Stimulated activated CD4-positive, alpha-beta T cell treated with anti-CD3 and anti-CD28 coated beads, Interleukin-1b, Interleukin-23, amount 100 ng/mL, for 1 hour (primary cell): ENCODE measurements around the gene RB1.
"Not testable (repeated sequence)": the region's sequence is repeated elsewhere in the genome, so short reads cannot be mapped to it uniquely, and the experiment has no call there.

Experiments used
- DNase-seq, 2 donors: peaks; one replicate each; pipeline ENCODE4 v3.0.0-alpha.2; 2020; ENCODE audit warnings: low read depth in 2 of 2

RB1 gene

DNA sequence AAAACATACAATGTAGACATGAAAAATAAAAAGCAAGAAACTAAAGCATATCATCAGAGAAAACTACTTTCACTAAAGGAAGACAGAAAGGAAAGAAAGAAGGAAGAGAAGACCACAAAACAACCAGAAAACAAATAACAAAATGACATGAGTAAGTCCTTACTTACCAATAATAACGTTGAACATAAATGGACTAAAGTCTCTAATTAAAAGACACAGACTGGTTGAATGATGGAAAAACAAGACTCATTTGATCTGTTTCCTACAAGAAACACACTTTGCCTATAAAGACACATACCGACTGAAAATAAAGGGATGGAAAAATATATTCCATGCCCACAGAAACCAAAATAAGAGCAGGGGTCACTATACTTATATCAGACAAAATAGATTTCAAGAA, 46.0 kb downstream of the RB1 start:
- DNase-seq: no peak

DNA sequence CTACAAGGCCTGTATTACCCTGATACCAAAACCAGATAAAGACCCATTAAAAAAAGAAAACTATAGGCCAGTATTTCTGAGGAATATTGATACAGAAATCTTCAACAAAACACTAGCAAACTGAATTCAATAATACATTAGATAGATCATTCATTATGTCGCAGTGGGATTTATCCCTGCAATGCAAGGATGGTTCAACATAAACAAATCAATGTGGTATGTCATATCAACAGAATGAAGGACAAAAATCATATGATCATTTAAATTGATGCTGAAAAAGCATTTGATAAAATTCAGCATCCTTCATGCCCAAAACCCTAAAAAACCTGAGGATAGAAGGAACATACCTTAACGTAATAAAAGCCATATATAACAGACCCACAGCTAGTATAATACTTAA, 50.0 kb downstream of the RB1 start:
- DNase-seq: no peak

DNA sequence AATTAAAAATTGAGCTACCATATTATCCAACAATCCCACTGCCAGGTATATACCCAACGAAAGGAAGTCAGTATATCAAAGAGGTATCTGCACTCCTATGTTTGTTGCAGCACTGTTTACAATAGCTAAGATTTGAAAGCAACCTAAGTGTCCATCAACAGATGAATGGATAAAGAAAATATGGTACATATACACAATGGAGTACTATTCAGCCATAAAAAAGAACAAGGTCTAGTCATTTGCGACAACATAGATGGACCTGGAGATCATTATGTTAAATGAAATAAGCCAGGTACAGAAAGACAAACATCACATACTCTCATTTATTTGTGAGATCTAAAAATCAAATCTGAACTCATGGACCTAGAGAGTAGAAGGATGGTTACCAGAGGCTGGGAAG, 52.0 kb downstream of the RB1 start:
- not testable (repeated sequence) for DNase-seq

DNA sequence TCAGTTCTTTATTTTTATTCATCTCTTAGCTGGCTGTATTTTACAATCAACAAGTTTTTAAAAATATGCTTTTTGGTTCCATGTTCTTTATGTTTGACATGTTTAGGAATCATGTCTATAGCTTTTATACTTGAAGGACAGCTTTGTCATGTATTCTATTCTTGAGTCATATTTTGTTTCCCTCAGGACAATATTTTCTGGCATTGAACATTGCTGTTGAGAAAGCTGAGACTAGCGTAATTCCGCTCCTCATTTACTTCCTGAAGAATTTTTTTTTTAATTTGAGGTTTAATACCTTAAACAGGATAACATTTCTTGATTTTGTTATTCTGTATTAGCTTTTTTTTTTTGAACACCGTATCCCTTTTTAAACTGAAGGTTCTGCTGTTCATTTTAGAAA, 53.2 kb downstream of the RB1 start:
- DNase-seq: no peak

DNA sequence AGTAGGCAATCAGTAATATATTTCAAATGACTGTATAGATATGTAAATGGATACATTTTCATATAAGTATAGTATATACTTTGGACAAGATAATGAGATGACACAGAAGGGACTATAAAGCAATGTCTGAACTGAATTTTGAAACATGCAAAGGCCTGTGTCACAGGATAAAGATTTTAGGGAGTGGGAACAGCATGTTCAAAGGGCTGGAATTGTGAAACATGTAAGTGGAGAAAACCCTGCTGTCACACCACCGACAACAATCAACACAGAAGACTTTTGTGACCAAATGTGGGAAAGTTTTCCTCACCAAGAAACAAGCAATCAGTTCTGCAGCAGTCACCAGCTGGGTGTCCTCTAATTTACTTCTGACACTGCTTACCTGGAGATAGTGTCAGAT, 66.4 kb downstream of the RB1 start:
- no peak for DNase-seq

DNA sequence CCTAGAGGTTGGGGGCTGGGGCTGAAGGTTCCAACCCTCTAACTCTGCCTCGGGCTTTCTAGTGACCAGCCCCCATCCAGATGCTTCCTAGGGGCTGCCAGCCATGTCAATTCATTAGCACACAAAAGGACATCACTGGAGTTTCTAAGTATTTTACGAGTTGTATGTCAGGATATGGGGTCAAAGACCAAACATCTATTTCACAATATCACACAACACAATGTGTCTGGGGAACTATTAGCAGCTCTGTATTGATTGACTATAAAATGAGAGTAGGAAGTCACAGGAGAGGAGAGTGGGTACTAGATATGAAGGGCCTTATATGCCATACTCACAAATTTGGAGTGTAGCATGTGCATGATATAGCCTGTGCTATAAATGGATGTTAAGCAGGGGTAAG, 67.3 kb downstream of the RB1 start:
- DNase-seq: no peak

DNA sequence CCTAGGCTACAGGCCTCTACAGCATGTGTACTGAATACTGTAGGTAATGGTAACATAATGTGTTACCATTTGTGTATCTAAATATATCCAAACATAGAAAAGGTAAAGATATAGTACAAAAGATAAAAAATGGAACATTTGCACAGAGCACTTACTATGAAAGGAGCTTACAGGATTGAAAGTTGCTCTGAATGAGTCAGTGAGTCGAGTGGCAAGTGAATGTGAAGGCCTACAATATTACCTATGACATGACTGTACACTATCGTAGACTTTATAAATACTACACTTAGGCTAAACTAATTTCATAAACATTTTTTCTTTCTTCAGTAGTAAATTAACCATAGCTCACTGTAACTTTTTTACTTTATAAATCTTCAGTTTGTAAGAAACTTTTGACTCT, 74.3 kb downstream of the RB1 start:
- DNase-seq: no peak

DNA sequence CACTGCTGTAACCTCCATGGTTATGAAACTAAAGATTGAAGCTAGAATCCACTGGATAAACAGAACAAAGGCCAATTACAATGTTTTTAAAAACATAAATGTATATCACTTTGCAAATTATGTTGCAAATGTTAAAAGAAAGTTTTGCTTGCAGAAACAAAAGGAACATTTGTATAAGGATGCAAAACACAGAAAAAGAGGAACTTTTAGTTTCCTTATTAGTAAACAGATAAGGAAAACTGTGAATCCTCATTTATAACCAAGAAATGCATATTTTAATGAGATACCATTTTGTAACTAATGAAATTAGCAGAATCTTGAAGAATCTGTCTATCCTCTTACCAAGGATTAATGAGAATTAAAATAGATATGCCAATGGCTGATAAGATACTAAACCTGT, 77.0 kb downstream of the RB1 start:
- DNase-seq: no peak

DNA sequence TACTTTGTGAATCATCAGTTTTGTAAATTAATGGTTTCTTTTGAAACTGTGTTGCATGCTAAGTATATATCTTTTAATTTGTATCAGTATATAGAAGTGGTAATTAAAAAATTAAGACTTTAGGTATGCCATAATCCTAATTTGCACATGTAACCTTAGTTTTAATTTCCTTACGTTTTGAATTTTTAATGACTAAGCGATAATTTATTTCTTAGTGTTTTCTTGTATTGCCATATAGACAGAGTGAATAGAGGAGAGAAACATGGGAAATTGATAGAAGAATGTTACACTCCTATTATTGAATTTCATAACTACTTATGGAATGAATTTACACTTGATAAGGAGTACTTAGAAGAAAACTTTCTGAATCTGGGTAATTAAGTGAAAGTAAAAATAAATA, 79.8 kb downstream of the RB1 start:
- no peak for DNase-seq

DNA sequence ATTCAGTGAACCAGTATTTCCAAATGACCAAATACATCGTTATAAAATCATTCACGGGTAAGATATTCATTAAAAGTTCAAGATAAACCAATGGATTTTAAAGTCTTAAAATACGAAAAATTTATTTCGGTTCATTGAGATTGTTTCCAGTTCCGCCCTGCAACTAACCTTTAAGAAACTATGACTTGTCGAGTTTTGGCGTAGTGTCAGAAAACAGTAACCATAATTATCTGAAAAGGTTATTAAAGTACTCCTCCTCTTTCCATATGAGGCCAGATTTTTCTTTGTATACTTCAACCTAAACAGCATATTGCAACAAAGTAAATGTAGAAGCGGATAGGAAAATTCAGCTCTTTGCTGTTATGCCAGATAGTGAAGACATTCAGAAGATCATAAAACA, 83.3 kb downstream of the RB1 start:
- no peak for DNase-seq

DNA sequence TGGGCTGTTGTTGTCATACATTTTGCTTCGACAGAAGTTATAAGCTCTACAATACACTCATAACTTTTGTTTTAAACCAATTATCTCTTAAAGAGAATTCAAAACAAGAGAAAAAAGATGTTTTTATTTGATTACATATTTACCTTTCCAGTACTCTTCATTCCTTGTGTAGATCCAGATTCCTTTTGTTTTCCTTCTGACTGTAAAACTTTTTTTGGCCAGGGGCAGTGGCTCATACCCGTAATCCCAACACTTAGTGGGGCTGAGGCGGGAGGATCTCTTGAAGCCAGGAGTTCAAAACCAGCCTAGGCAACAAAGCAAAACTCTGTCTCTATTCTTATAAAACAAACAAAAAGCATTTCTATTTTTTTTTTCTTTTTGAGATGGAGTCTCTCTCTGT, 87.7 kb downstream of the RB1 start:
- no peak for DNase-seq

DNA sequence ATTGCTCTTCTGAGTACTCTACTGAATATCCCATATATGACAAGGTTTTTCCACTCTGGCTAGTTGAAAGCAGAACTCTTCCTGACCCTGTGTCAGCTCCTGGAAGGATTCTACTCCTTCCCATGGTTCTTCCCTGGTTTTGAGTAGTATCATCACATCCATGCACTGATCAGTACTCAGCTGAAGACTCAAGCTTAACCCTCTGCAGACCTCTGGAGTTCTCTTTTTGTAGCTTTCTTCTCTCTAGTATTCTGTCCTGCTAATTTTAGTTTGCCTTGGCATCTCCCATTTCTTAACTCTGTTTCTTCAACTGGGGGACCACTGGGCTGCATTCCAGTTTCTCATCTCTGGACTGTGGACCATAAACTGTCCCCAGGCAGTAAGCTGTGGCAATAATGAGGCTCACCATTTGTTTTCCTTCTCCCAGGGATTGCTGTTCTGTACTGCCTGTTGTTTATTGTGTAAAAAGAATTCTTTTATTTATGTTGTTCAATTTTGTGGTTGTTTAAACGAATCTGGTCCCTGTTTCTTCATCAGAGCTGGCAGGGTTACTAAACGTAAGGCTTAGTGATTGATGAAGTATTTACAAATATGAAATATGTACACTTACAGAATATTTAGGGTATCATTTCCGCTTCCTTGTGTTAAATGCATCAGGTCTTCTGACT, 89.6 kb downstream of the RB1 start:
- no peak for DNase-seq

DNA sequence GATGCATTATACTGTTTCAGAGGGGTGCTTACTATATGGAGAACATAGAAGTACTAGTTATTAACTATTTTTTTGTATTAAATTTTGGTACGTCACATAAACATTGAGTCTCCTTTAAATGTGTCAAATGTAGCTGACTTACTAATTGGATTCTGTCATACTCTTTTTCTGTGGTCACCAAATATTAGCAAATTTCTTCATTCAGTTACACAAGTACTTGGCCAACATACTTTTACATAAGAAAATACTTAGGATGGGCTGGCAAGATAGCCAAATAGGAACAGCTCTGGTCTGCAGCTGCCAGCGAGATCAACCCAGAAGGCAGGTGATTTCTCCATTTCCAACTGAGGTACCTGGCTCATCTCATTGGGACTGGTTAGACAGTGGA, 90.1 kb downstream of the RB1 start:
- DNase-seq: no peak

DNA sequence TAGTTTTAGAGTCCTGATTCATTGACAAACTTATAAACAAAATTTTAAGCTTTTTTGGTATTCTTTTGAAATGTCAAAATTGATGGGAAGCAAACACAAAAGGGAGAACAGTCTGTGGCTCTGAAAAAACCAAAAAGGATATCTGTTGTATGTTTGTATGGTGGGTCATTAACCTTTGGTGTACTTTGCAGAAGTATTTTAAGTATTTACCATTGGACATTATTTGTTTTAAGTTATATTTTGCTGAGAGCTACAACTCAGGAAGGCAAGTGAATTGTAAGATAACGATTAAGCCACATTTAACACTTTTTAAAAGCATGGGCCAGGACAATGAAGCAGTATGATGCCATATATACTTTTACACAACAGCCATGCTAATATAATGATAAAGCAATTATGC, 94.2 kb downstream of the RB1 start:
- DNase-seq: no peak

DNA sequence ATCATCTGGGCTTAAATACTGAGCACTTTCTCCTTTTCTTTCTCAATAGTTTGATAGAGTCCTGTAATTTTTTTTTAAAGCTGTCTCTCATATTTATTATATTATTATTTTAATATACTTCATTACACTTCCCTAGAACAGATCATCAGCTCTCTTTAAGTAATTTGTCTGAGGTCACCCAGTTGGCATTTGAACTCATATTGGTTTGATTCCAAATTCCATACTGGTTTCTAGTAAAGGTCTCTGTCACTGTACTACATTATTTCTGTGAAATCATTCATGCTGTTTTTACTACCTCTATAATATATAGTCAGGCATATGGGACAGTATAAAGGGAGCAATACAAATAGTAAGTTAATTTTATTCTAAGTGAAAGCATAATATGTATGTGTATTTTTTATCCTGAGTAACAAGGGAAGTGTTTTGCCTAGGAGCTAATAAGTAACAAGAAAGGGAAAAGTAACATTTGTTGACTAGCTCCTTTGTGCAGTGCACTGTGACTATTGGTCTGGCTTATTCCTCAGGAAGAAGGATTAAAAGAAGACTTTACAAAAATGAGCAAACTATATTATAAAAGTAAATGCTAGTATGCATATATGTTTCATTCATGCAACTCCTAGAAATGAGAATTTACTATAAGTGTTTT, 95.0 kb downstream of the RB1 start:
- no peak for DNase-seq

DNA sequence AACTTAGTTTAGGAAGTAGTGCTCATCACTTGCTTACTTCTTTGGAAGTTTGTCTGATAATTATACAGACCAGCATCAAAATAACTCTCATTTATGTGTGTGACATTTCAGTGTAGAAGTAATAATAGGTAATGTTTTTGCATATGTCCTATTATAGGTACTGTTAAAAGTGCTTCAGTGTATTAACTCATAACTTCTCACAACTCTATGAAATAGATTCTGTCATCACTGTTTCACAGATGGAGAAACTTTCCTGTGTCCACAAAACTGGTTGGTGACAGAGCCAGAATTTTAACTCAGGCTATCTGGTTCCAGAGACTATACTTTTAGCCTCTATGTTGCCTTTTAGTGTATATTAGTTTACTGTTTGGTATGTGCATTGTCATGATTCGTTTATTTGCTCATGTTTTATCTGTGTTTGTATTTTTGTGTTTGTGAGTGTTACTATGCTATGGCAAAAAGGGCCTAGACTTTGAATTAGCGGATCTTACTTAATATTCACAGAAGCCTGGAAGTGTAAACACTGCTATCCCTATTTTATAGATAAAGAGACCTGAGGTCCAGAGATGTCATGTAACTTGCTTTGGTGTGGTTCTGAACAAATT, 96.6 kb downstream of the RB1 start:
- no peak for DNase-seq

DNA sequence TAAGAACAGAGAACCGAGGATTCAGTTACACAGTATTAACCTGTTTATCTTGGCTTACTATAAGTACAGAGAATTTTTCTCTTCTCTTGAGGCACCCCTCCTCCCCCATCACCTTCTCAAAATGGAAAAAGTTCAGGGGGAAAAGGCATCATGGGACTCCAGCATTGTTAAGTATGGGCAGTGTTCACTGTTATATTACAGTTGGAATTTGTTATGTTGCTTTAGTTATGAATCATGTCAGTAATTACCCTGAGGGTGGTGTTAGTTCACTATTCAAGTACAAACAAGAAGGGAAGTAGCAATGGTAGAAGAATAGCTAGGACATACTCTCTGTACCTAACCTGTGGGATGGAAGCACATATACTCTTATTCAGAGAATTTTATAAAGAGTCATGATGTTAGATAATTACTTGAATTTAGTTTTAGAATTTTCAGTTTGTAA, 97.3 kb downstream of the RB1 start:
- DNase-seq: no peak

DNA sequence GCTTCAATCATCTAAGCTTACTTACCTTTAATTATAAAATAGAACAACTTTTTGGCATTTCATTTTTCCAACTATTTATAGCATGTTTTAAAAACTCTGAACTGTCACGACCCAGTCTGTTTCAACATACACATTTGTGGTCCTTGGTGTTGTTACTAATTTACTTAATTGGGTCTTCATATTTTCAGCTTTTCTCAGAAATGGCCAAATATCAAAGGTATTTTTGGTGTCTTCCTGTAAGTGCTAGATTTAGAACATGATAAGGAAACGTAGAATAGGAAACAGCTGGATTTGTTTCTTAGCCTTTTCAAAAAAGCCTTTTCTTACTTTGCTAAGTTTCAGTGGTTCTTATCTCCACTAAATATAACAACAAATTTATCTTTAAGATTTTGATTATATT, 97.9 kb downstream of the RB1 start:
- no peak for DNase-seq

DNA sequence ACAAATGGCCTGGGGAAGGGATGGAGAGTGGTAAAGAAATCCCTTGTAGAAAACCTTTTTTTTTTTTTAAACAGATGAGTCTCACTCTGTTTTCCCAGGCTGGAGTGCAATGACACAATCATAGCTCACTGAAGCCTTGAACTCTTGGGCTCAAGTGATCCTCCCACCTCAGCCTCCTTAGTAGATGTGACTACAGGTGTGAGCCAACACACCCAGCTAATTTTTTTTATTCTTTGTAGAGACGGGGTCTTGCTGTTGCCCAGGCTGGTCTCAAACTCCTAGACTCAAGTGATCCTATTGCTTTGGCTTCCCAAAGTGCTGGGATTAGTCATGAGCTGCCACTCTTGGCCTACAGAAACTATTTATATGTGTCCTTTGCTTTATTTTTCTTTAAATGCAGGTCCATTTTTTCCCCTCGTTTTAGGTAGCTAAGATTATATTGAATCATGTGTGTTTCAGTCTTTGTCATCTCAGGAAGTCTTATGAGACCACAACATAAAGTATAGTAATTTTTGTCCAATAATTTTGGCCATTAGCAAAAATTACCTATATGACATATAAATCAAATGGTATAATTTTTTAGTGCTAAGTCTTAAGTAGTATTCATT, 98.9 kb downstream of the RB1 start:
- DNase-seq: no peak

DNA sequence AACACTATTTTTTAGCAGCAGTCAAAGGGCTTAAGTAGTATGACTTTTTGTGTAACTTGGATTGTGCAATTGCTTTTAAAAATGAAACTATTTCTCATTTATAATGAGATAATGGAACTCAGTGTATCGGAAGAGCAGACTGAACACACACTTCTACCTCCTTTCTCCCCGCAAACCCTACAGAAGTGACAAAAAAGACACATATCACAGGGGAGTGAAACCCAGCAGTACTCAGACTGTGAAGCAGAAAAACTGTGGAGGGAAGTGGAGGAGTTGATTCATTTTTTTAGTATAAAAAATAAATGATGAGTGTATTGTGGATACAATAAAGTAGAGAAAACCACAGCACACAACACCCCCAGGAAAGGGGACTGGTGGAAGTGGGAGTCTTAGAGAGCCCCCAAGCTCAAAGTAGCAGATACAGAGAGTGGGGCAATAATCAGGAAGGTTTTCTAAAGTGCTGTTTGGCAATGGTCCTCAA, 99.6 kb downstream of the RB1 start:
- DNase-seq: no peak

DNA sequence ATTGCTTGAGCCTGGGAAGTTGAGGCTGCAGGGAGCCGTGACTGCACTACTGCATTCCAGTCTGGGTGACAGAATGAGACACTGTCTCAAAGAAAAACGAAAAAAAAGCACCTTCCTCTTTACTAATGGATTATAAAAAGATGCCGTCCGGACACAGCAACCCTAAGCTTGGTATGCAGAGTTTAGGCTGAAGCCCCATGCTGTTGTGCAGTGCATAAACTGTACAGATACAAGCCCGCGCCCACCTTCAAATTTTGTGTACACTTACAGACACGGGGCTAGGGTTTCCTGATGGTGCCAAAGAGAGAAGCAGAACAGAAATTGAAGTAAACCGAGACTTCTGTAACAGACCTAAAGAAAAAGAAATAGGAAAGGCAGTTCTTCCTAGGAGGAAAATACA, 100.4 kb downstream of the RB1 start:
- no peak for DNase-seq

DNA sequence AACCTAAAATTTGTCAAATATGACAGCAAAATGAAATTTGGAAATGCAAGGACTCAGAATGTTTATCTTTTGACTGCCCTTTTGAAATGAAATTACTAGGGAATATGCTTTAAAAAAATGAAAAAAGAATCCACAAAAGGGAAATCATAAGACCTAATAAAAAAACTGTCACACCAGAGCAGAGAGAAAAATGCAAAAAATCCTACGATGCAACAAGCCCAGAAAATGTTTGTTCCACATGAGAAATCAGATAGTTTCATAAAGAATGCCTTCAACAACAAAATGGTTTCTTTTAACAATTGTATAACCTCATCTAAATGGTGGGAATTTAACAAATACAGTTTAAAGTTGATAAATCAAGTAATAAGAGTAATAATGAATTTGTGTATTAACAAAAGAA, 101.4 kb downstream of the RB1 start:
- no peak for DNase-seq

DNA sequence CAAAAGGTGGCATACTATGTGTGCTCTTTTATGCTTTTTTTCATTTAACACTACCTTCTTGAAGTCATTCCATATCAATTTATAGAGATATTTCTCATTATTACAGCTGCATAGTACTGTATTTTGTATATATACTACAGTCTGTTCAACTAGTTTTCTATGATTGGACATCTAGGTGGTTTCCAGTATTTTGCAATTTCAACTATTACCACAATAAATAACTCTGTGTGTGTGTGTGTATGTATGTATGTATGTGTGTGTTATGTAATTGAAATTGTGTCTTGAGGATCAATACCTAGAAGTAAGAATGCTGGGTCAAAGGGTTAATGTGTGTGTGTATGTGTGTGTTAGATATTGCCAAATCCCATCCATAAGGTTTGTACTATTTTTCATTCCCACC, 102.3 kb downstream of the RB1 start:
- no peak for DNase-seq
